Body of pancreas (tissue), 4 donors: ENCODE results near the gene USP13. TPM values are rescaled to one million over a fixed set of nuclear protein-coding genes. Genes with fewer than 3 reads are reported as not detected.

Experiments
- ATAC-seq: fragments of 150-250 bp; one replicate; pipeline ENCODE4 v1.9.1; 2016
- DNase-seq, 4 donors: peaks; one replicate each; pipeline ENCODE4 v3.0.0-alpha.2; 2019
- H3K27ac ChIP-seq, 4 donors: fragments of 200-600 bp; sonication (generic); 1 replicate in 3 of 4; 2 replicates in 1 of 4; pipeline versions ENCODE4 v1.5.1 to v1.6.1; 2016 to 2019; ENCODE audit warnings: mild to moderate bottlenecking in 1 of 4, mixed read lengths in 1 of 4, moderate library complexity in 1 of 4
- H3K27me3 ChIP-seq, 2 donors: fragments of 200-600 bp; sonication (generic); one replicate each; pipeline ENCODE4 v1.6.0; 2016; ENCODE audit warnings: mild to moderate bottlenecking in 1 of 2
- H3K36me3 ChIP-seq, 2 donors: fragments of 200-600 bp; sonication (generic); replicated peaks in 1 of 2; 2 replicates each; pipeline ENCODE4 v1.5.1; 2016; ENCODE audit warnings: low read depth in 2 of 2; ENCODE audit not compliant: insufficient read depth in 1 of 2
- H3K4me1 ChIP-seq: fragments of 200-600 bp; sonication (generic); one replicate; pipeline ENCODE4 v1.6.0; 2016
- H3K4me3 ChIP-seq, 2 donors: fragments of 200-600 bp; sonication (generic); 1 replicate in 1 of 2; 2 replicates in 1 of 2; pipeline ENCODE4 v1.5.1; 2016 to 2019
- H3K9me3 ChIP-seq, 3 donors: fragments of 200-600 bp; sonication (generic); 1 replicate in 2 of 3; 2 replicates in 1 of 3; pipeline ENCODE4 v1.5.1; 2016
- CTCF ChIP-seq, 7 experiments: fragments of 450-650 bp in 4 of 7; fragments of 200-600 bp in 3 of 7; sonication (generic) in 3 of 7; IDR thresholded peaks; one replicate each; pipeline ENCODE4 v1.5.1; 2016 to 2019; ENCODE audit warnings: antibody characterized with exemption in 7 of 7
- POLR2A ChIP-seq, 3 donors: fragments of 450-650 bp; IDR thresholded peaks; one replicate each; pipeline ENCODE4 v1.6.1; 2016; ENCODE audit warnings: antibody characterized with exemption in 3 of 3, mild to moderate bottlenecking in 2 of 3
- WGBS, 2 donors: methylation state at CpG; one replicate each; pipeline ENCODE4 v1.1.5; 2017; 5-methylcytosine and 5-hydroxymethylcytosine counted together
- intact Hi-C: fragments of 100-400 bp; cut with DNase I; formaldehyde crosslinking; loops from one replicate; pipeline ENCODE4 v1.15.1; 2023
- total RNA-seq, 2 donors: library from RNA; depleted of rRNA; stranded (reverse); fragments of >200 nt; gene quantifications; one replicate each; pipeline ENCODE4 v1.1.0, GENCODE V29; 2016

USP13 gene
- total RNA-seq, 2 donors from 2014 or later, result 5.4 to 6.9 TPM

GRCh38 chr3:179794355-179794754 lies 141.5 kb downstream of the USP13 start:
- no peaks in the 10 kb centered on the region for H3K9me3 ChIP-seq
- TF ChIP-seq CTCF (IDR thresholded peaks at IDR 0.05) (no peak), POLR2A (IDR thresholded peaks at IDR 0.05) (no peak)
- no peak overlapping the region for H3K4me3 ChIP-seq
- DNase-seq (peak; percentile 38 to 61 (median 50)), ATAC-seq (peak; percentile 83)
- no peak overlapping the region for H3K27ac ChIP-seq
- intact Hi-C loops, result no loop called here
- H3K27me3 ChIP-seq, result no peaks in the 10 kb centered on the region
- no peaks in the 10 kb centered on the region for H3K36me3 ChIP-seq
- 26 to 40% methylated on average over 4 of the region's 4 CpGs for WGBS, 2 donors
- peaks cover 20% of the 10 kb centered on the region for H3K4me1 ChIP-seq

GRCh38 chr3:179796421-179796820 lies 143.6 kb downstream of the USP13 start:
- Histone ChIP-seq H3K4me1 (peaks cover 20% of the 10 kb centered on the region), H3K27me3 (no peaks in the 10 kb centered on the region), H3K36me3 (no peaks in the 10 kb centered on the region), H3K4me3 (no peak overlapping the region), H3K9me3 (no peaks in the 10 kb centered on the region), H3K27ac (no peak overlapping the region)
- DNase-seq (no peak), ATAC-seq (no peak)
- WGBS, 2 donors, result 65 to 68% methylated on average over 4 of the region's 4 CpGs
- no peak for TF ChIP-seq POLR2A (IDR thresholded peaks at IDR 0.05)
- TF ChIP-seq CTCF (IDR thresholded peaks at IDR 0.05), result no peak
- intact Hi-C loops, result no loop called here

GRCh38 chr3:179797192-179797591 lies 144.4 kb downstream of the USP13 start:
- 17 to 28% methylated on average over 1 of the region's 1 CpG for WGBS, 2 donors
- H3K36me3 ChIP-seq, result no peaks in the 10 kb centered on the region
- ATAC-seq (no peak), DNase-seq (no peak)
- H3K4me1 ChIP-seq, result peaks cover 20% of the 10 kb centered on the region
- H3K9me3 ChIP-seq, result no peaks in the 10 kb centered on the region
- intact Hi-C loops, result no loop called here
- H3K4me3 ChIP-seq, result no peak overlapping the region
- no peak overlapping the region for H3K27ac ChIP-seq
- no peaks in the 10 kb centered on the region for H3K27me3 ChIP-seq
- TF ChIP-seq POLR2A (IDR thresholded peaks at IDR 0.05) (no peak), CTCF (IDR thresholded peaks at IDR 0.05) (no peak)

GRCh38 chr3:179801263-179801662 lies 148.4 kb downstream of the USP13 start:
- no peak overlapping the region for H3K27ac ChIP-seq
- DNase-seq (peak in 1 of 4 donors; percentile 22), ATAC-seq (no peak)
- no peaks in the 10 kb centered on the region for H3K27me3 ChIP-seq
- TF ChIP-seq CTCF (IDR thresholded peaks at IDR 0.05), result no peak
- no peak for TF ChIP-seq POLR2A (IDR thresholded peaks at IDR 0.05)
- no peak overlapping the region for H3K4me3 ChIP-seq
- H3K36me3 ChIP-seq, result no peaks in the 10 kb centered on the region
- peaks cover 16% of the 10 kb centered on the region for H3K4me1 ChIP-seq
- intact Hi-C loops, result no loop called here
- H3K9me3 ChIP-seq, result no peaks in the 10 kb centered on the region

GRCh38 chr3:179801856-179802255 lies 149.0 kb downstream of the USP13 start:
- Histone ChIP-seq H3K4me3 (no peak overlapping the region), H3K27me3 (no peaks in the 10 kb centered on the region), H3K36me3 (no peaks in the 10 kb centered on the region), H3K9me3 (no peaks in the 10 kb centered on the region), H3K27ac (no peak overlapping the region), H3K4me1 (peaks cover 11% of the 10 kb centered on the region)
- intact Hi-C loops, result no loop called here
- no peak for DNase-seq
- 94 to 96% methylated on average over 4 of the region's 4 CpGs for WGBS, 2 donors
- ATAC-seq, result no peak
- TF ChIP-seq POLR2A (IDR thresholded peaks at IDR 0.05), result no peak
- no peak for TF ChIP-seq CTCF (IDR thresholded peaks at IDR 0.05)
